ENCODE results near the gene DAO. TPM values are rescaled to one million over a fixed set of nuclear protein-coding genes. Genes with fewer than 3 reads are reported as not detected.

The DAO gene
- total and polyA plus RNA-seq, 2 donors (not counting 1 experiment from before 2014, with no cell fraction given) = not detected

DNA sequence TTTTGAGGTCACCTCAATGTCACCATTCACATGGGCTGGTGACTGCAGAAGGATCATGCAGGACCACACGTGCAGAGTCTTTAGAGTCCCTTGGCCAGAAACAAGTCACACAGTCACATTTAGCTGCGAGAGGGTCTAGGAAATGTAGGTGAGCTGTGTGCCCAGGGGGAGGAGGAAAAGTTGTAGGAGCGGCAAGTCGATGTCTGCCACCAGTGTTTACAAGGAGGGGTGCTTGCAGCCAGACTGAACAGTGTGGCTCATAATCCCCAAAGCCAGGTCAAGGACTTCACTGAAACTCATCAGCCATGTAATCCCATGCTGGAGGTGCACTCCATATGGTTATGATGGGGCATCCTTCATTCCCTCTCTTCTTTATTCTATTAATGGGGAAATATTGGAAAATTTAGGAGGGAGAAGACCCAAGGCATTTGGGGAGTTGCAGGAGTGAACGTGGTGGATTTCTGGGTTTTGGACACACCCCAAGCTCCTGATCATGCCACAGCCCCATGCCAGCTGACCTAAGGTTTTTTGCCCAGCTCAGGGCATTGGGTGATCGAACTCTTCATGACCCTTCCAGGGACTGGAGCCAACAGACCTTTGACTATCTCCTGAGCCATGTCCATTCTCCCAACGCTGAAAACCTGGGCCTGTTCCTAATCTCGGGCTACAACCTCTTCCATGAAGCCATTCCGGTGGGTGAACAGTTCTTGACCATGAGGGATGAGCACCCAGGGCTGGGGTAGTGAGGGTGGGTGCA lies 7.2 kb downstream of the DAO start:
- DNase-seq (ENCODE audit: low read depth in 2 of 2) = no peak
- Histone ChIP-seq H2AFZ (ENCODE audit: low read length) (no peak overlapping the region), H3K79me2 (ENCODE audit: control insufficient read depth, insufficient read depth, low read length) (no peaks in the 10 kb centered on the region), H3K27me3 (ENCODE audit: control insufficient read depth, insufficient read depth, low read length) (no peaks in the 10 kb centered on the region), H3K4me3 (replicated peaks in 1 of 4; ENCODE audit: control extremely low read depth in 1 of 4, insufficient read depth in 1 of 4, low read depth in 3 of 4, low read length in 4 of 4) (no peak overlapping the region), H3K36me3 (ENCODE audit: control insufficient read depth, insufficient read depth, low read length) (no peaks in the 10 kb centered on the region), H3K27ac (ENCODE audit: insufficient read depth, low read length) (no peak overlapping the region), H3K9ac (ENCODE audit: insufficient read depth, low read length) (no peak overlapping the region), H3K9me3 (ENCODE audit: control insufficient read depth, insufficient read depth, low read depth, low read length) (no peaks in the 10 kb centered on the region), H3K4me1 (ENCODE audit: control insufficient read depth, extremely low read depth, insufficient read depth, low read length) (no peaks in the 10 kb centered on the region), H3K4me2 (ENCODE audit: extremely low read depth, insufficient read depth, low read length) (no peak overlapping the region), H4K20me1 (ENCODE audit: control insufficient read depth, extremely low read depth, insufficient read depth, low read length) (no peaks in the 10 kb centered on the region)
- TF ChIP-seq, protein P1, sequence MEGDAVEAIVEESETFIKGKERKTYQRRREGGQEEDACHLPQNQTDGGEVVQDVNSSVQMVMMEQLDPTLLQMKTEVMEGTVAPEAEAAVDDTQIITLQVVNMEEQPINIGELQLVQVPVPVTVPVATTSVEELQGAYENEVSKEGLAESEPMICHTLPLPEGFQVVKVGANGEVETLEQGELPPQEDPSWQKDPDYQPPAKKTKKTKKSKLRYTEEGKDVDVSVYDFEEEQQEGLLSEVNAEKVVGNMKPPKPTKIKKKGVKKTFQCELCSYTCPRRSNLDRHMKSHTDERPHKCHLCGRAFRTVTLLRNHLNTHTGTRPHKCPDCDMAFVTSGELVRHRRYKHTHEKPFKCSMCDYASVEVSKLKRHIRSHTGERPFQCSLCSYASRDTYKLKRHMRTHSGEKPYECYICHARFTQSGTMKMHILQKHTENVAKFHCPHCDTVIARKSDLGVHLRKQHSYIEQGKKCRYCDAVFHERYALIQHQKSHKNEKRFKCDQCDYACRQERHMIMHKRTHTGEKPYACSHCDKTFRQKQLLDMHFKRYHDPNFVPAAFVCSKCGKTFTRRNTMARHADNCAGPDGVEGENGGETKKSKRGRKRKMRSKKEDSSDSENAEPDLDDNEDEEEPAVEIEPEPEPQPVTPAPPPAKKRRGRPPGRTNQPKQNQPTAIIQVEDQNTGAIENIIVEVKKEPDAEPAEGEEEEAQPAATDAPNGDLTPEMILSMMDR (conservative IDR thresholded peaks at IDR 0.05 in 1 of 2, IDR thresholded peaks at IDR 0.05 in 1 of 2; ENCODE audit: low read depth in 1 of 2, low read length in 2 of 2) = no peak
- TF ChIP-seq EZH2 (IDR thresholded peaks at IDR 0.05; ENCODE audit: low read length, missing control alignments) = no peak

- DNase-seq (ENCODE audit: low read depth in 2 of 2) = no peak
- Histone ChIP-seq H3K27ac (ENCODE audit: insufficient read depth, low read length) (no peak overlapping the region), H3K4me1 (ENCODE audit: control insufficient read depth, extremely low read depth, insufficient read depth, low read length) (no peaks in the 10 kb centered on the region), H3K4me2 (ENCODE audit: extremely low read depth, insufficient read depth, low read length) (no peak overlapping the region), H3K36me3 (ENCODE audit: control insufficient read depth, insufficient read depth, low read length) (no peaks in the 10 kb centered on the region), H3K79me2 (ENCODE audit: control insufficient read depth, insufficient read depth, low read length) (no peaks in the 10 kb centered on the region), H4K20me1 (ENCODE audit: control insufficient read depth, extremely low read depth, insufficient read depth, low read length) (no peaks in the 10 kb centered on the region), H3K9ac (ENCODE audit: insufficient read depth, low read length) (no peak overlapping the region), H3K4me3 (replicated peaks in 1 of 4; ENCODE audit: control extremely low read depth in 1 of 4, insufficient read depth in 1 of 4, low read depth in 3 of 4, low read length in 4 of 4) (no peak overlapping the region), H3K9me3 (ENCODE audit: control insufficient read depth, insufficient read depth, low read depth, low read length) (no peaks in the 10 kb centered on the region), H2AFZ (ENCODE audit: low read length) (no peak overlapping the region), H3K27me3 (ENCODE audit: control insufficient read depth, insufficient read depth, low read length) (no peaks in the 10 kb centered on the region)
- TF ChIP-seq EZH2 (IDR thresholded peaks at IDR 0.05; ENCODE audit: low read length, missing control alignments) = no peak
- TF ChIP-seq, protein P1 (conservative IDR thresholded peaks at IDR 0.05 in 1 of 2, IDR thresholded peaks at IDR 0.05 in 1 of 2; ENCODE audit: low read depth in 1 of 2, low read length in 2 of 2) = no peak
Observed at GRCh38 chr12:108888031-108888430, 8.1 kb downstream of the DAO start.

DNA sequence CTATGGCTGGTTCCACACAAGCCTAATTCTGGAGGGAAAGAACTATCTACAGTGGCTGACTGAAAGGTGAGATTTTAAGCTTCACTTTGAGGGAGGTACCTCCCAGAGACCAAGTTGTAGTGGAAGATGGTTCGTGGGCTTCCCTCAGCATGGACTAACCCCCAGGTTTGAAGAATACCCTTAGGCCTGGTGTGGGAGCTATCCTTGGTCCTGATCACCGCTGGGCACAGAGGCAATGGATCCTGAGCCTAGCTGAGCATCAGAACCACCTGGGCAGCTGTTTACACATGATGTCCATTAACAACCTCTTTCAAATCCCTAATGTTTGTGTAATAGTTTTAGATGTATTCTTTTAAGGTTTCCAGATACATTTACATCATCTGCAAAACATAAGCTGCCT lies 10.3 kb downstream of the DAO start:
- Histone ChIP-seq H3K4me3 (replicated peaks in 1 of 4; ENCODE audit: control extremely low read depth in 1 of 4, insufficient read depth in 1 of 4, low read depth in 3 of 4, low read length in 4 of 4) (no peak overlapping the region), H3K9ac (ENCODE audit: insufficient read depth, low read length) (no peak overlapping the region), H3K9me3 (ENCODE audit: control insufficient read depth, insufficient read depth, low read depth, low read length) (no peaks in the 10 kb centered on the region), H3K36me3 (ENCODE audit: control insufficient read depth, insufficient read depth, low read length) (no peaks in the 10 kb centered on the region), H2AFZ (ENCODE audit: low read length) (no peak overlapping the region), H4K20me1 (ENCODE audit: control insufficient read depth, extremely low read depth, insufficient read depth, low read length) (no peaks in the 10 kb centered on the region), H3K4me2 (ENCODE audit: extremely low read depth, insufficient read depth, low read length) (no peak overlapping the region), H3K79me2 (ENCODE audit: control insufficient read depth, insufficient read depth, low read length) (no peaks in the 10 kb centered on the region), H3K27ac (ENCODE audit: insufficient read depth, low read length) (no peak overlapping the region), H3K27me3 (ENCODE audit: control insufficient read depth, insufficient read depth, low read length) (no peaks in the 10 kb centered on the region), H3K4me1 (ENCODE audit: control insufficient read depth, extremely low read depth, insufficient read depth, low read length) (no peaks in the 10 kb centered on the region)
- DNase-seq (ENCODE audit: low read depth in 2 of 2) = peak in 1 of 2 donors; percentile 12
- TF ChIP-seq EZH2 (IDR thresholded peaks at IDR 0.05; ENCODE audit: low read length, missing control alignments) = no peak
- TF ChIP-seq, protein P1 (conservative IDR thresholded peaks at IDR 0.05 in 1 of 2, IDR thresholded peaks at IDR 0.05 in 1 of 2; ENCODE audit: low read depth in 1 of 2, low read length in 2 of 2) = no peak
